Neural progenitor cell (in vitro differentiated cells): Measurements from ENCODE around the gene ERI2.

Source experiments
- CTCF ChIP-seq: fragments of 200-600 bp; sonication (generic); IDR thresholded peaks from 2 replicates; pipeline ENCODE4 v1.5.1; 2017; ENCODE audit warnings: antibody characterized with exemption, mild to moderate bottlenecking
- EZH2 ChIP-seq: fragments of 200-600 bp; sonication (generic); IDR thresholded peaks from 2 replicates; pipeline ENCODE4 v1.6.1; 2017; ENCODE audit warnings: antibody characterized with exemption, mild to moderate bottlenecking, moderate library complexity

GRCh38 chr16:20833086-20833485 is 26.8 kb upstream of the ERI2 start:
- TF ChIP-seq CTCF (no peak), EZH2 (no peak)
